Measurements from ENCODE around the gene TF. TPM values are rescaled to one million over a fixed set of nuclear protein-coding genes. Genes with fewer than 3 reads are reported as not detected.
"Not testable (repeated sequence)": the region's sequence is repeated elsewhere in the genome, so short reads cannot be mapped to it uniquely, and the experiment has no call there.

Gene TF
- total RNA-seq, 4 donors from 2014 or later, result 17.0 to 111 (median 31.9) TPM

GRCh38 chr3:133776794-133777438, 30.7 kb downstream of the TF start:
- no peak for ATAC-seq (ENCODE audit: low FRiP score)
- no peak for DNase-seq (ENCODE audit: low spot score)
- no peak for TF ChIP-seq CTCF (IDR thresholded peaks at IDR 0.05)

GRCh38 chr3:133777807-133778568, 31.8 kb downstream of the TF start:
- TF ChIP-seq CTCF (IDR thresholded peaks at IDR 0.05), result no peak
- ATAC-seq (ENCODE audit: low FRiP score), result no peak
- DNase-seq (ENCODE audit: low spot score), result no peak

GRCh38 chr3:133779626-133780203, 33.5 kb downstream of the TF start:
- DNase-seq (ENCODE audit: low spot score), result no peak
- no peak for TF ChIP-seq CTCF (IDR thresholded peaks at IDR 0.05)
- no peak for ATAC-seq (ENCODE audit: low FRiP score)

GRCh38 chr3:133780756-133781155, 34.6 kb downstream of the TF start:
- DNase-seq (ENCODE audit: low spot score); ATAC-seq (ENCODE audit: low FRiP score): not testable (repeated sequence)

GRCh38 chr3:133781570-133781969, 35.4 kb downstream of the TF start:
- DNase-seq (ENCODE audit: low spot score) (no peak), ATAC-seq (ENCODE audit: low FRiP score) (no peak)
- no peak for TF ChIP-seq CTCF (IDR thresholded peaks at IDR 0.05)

GRCh38 chr3:133782454-133782853, 36.3 kb downstream of the TF start:
- no peak for DNase-seq (ENCODE audit: low spot score)
- no peak for TF ChIP-seq CTCF (IDR thresholded peaks at IDR 0.05)
- no peak for ATAC-seq (ENCODE audit: low FRiP score)

GRCh38 chr3:133783762-133784161, 37.6 kb downstream of the TF start:
- no peak for ATAC-seq (ENCODE audit: low FRiP score)
- TF ChIP-seq CTCF (IDR thresholded peaks at IDR 0.05), result no peak
- DNase-seq (ENCODE audit: low spot score), result no peak

All from omental fat pad (tissue), 4 donors.